Epithelial cell of alveolus of lung (primary cell): ENCODE measurements around the gene ENPP5. TPM values are rescaled to one million over a fixed set of nuclear protein-coding genes. Genes with fewer than 3 reads are reported as not detected.

Experiments
- total RNA-seq: library from RNA; depleted of rRNA; stranded (reverse); fragments of >200 nt; gene quantifications from 2 replicates; pipeline ENCODE4 v1.2.1, GENCODE V29; 2015

Gene ENPP5
- total RNA-seq: 0.56 and 1.0 TPM in 2 replicates

GRCh38 chr6:46170357-46171289, at the start of gene ENPP5:
ENPP5 (minus strand) TSS chr6:46170980; CDS start chr6:46168262, 2,718 bp downstream.

GRCh38 chr6:46129629-46130511, 40.9 kb downstream of the ENPP5 start, which contains the start of gene ENPP4:
ENPP4 (plus strand) TSS chr6:46129989; CDS start chr6:46139584, 9,595 bp downstream.

Other genes with a start within 250 kb of the ENPP5 start
- 0.08 TPM in 1 of 2 replicates, not detected in the other for gene CLIC5, start 155.1 kb downstream of the ENPP5 start, total RNA-seq
- gene ENPP4, start 41.0 kb downstream of the ENPP5 start, total RNA-seq: 0.39 and 0.96 TPM in 2 replicates